ENCODE data around the gene ZFYVE27.

DNA sequence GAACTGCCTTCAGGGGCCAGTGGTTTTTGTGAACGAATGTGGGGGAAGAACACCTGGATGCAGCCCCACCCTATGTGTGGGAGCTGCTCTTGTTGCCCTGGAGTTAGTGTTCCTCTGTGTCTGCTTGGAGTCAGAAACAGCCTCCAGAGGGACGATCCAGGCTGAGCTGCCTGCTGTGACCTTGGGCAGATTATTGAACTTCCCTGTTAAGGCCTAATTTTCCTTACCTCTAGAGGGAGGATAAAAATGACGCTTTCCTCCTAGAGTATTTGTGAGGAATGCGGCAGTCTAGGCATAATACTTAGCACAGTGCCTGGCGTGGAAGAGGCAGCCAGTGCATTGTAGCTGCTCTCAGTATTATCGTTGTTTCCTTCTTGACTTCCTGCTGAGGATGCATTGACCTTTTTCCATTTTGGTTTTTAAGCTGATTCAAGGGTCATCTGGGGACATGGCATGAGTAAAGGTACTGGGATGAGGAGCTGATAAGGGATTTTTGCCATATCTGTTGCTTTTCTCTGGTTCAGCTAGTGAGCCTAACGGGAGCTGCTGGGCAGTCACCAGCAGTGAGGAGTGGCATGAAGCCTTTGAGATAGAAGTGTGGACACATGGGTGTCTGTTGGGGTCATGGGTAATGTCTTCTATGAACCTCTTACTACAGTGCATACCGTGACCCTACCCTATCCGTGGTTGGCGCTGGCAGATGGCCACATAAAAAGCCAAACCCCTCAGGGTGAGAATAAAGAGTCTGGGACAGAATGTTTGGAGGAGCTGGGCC lies 6.4 kb downstream of the ZFYVE27 start:
- TF ChIP-seq POLR2A (IDR thresholded peaks at IDR 0.05) = no peak
- TF ChIP-seq, protein P1, sequence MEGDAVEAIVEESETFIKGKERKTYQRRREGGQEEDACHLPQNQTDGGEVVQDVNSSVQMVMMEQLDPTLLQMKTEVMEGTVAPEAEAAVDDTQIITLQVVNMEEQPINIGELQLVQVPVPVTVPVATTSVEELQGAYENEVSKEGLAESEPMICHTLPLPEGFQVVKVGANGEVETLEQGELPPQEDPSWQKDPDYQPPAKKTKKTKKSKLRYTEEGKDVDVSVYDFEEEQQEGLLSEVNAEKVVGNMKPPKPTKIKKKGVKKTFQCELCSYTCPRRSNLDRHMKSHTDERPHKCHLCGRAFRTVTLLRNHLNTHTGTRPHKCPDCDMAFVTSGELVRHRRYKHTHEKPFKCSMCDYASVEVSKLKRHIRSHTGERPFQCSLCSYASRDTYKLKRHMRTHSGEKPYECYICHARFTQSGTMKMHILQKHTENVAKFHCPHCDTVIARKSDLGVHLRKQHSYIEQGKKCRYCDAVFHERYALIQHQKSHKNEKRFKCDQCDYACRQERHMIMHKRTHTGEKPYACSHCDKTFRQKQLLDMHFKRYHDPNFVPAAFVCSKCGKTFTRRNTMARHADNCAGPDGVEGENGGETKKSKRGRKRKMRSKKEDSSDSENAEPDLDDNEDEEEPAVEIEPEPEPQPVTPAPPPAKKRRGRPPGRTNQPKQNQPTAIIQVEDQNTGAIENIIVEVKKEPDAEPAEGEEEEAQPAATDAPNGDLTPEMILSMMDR (IDR thresholded peaks at IDR 0.05) = no peak

Data from esophagus squamous epithelium (tissue), 4 donors.